GM12891 (cell line): ENCODE data around the gene TMEM41B.

Source experiments
- PAX5 ChIP-seq: IDR thresholded peaks from 2 replicates; pipeline ENCODE4 v1.6.1; 2011; ENCODE audit warnings: low read length, moderate library complexity, mild to moderate bottlenecking; ENCODE audit not compliant: insufficient read depth, severe bottlenecking
- POLR2A ChIP-seq: IDR thresholded peaks from 2 replicates; pipeline ENCODE4 v1.6.1; 2011; ENCODE audit warnings: low read depth, low read length, control low read depth
- POLR2AphosphoS5 ChIP-seq: IDR thresholded peaks from 2 replicates; pipeline ENCODE4 v1.6.1; 2011; ENCODE audit warnings: low read depth, low read length, control low read depth
- POU2F2 ChIP-seq: IDR thresholded peaks from 2 replicates; pipeline ENCODE4 v1.6.1; 2011; ENCODE audit warnings: low read depth, mild to moderate bottlenecking, control low read depth, low read length, moderate library complexity
- SPI1 ChIP-seq: IDR thresholded peaks from 2 replicates; pipeline ENCODE4 v1.6.1; 2011; ENCODE audit warnings: low read depth, low read length, control low read depth
- TAF1 ChIP-seq: IDR thresholded peaks from 2 replicates; pipeline ENCODE4 v1.6.1; 2011; ENCODE audit warnings: low read depth, low read length, control low read depth

DNA sequence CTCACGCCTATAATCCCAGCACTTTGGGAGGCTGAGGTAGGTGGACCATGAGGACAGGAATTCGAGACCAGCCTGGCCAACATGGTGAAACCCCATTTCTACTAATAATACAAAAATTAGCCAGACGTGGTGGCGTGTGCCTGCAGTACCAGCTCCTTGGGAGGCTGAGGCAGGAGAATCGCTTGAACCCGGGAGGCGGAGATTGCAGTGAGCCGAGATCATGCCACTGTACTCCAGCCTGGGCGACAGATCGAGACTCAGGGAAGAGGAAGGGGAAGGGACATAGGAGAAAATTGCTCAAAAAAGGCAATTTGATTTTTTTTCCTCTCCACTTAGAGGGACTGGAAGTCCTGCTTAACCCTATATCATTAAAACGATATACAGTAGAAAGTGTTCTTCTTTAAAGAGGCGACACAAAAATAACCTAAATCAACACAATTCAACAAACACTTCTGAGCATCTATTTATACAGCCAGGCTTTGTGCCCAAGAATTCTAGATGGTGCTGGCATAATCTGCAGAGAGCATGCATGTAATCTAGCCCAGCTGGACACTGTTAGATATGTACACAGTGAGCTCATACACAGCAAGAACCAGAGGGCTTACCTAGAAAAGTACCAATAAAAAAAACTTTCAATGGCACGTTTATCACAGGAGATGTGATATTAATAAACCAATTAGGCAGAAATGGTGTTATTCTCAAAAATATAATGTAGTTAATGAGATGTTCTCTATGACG is 28.4 kb downstream of the TMEM41B start:
- TF ChIP-seq POLR2A = no peak
- TF ChIP-seq POLR2AphosphoS5 = no peak
- TF ChIP-seq TAF1 = no peak
- no peak for TF ChIP-seq PAX5
- TF ChIP-seq POU2F2 = no peak
- no peak for TF ChIP-seq SPI1
